ENCODE measurements around the gene PTTG1. TPM values are rescaled to one million over a fixed set of nuclear protein-coding genes. Genes with fewer than 3 reads are reported as not detected.
"Not testable (repeated sequence)": the region's sequence is repeated elsewhere in the genome, so short reads cannot be mapped to it uniquely, and the experiment has no call there.

The PTTG1 gene
- total and polyA plus RNA-seq, 2 of the 4 experiments (the other 2 are of a cell fraction) = 98.6 to 118 TPM

GRCh38 chr5:160436661-160437060 lies 15.0 kb downstream of the PTTG1 start:
- CTCF ChIA-PET; H3K56ac ChIP-seq (ENCODE audit: extremely low read depth, insufficient read depth, low read length); H3K4me2 ChIP-seq (ENCODE audit: low read depth, low read length); H3K27ac ChIP-seq (ENCODE audit: insufficient read depth, low read length); H4K91ac ChIP-seq (ENCODE audit: insufficient read depth, low read depth, low read length); H3K4me3 ChIP-seq (ENCODE audit: insufficient read depth, low read depth, low read length); H2BK20ac ChIP-seq (ENCODE audit: low read depth, low read length); in situ Hi-C loops (cut with MboI; ENCODE audit: low sequenced_read_pairs); H2AK9ac ChIP-seq (replicated peaks; ENCODE audit: low read depth, low read length, poor library complexity); H2BK15ac ChIP-seq (ENCODE audit: low read depth, low read length); dilution Hi-C loops (cut with HindIII; ENCODE audit: low sequenced_read_pairs, unreplicated experiment); H3K23ac ChIP-seq (ENCODE audit: low read depth, low read length); H3K14ac ChIP-seq (replicated peaks; ENCODE audit: low read depth, low read length); POLR2A ChIA-PET (ENCODE audit: unreplicated experiment); DNase-seq; H2AK5ac ChIP-seq (ENCODE audit: low read depth, low read length); H2BK5ac ChIP-seq (ENCODE audit: low read depth, low read length, poor library complexity, severe bottlenecking); H3K4me1 ChIP-seq (ENCODE audit: control insufficient read depth, insufficient read depth, low read length); BruUV-seq (replicated peaks); H4K20me1 ChIP-seq (ENCODE audit: insufficient read depth, low read length); H4K5ac ChIP-seq (ENCODE audit: low read depth, low read length); ATAC-seq (ENCODE audit: low read depth); H3K79me1 ChIP-seq (ENCODE audit: low read depth in 1 of 2, low read length in 2 of 2); H3K9ac ChIP-seq (ENCODE audit: low read depth, low read length); H3K9me1 ChIP-seq (ENCODE audit: insufficient read depth, low read length); H3K27me3 ChIP-seq (ENCODE audit: control insufficient read depth, insufficient read depth, low read length); H2BK120ac ChIP-seq (ENCODE audit: low read depth, low read length); H3K4ac ChIP-seq (ENCODE audit: low read depth, low read length); H3K36me3 ChIP-seq (ENCODE audit: control insufficient read depth, insufficient read depth, low read length); H3K9me3 ChIP-seq (ENCODE audit: control insufficient read depth, insufficient read depth, low read length); H2AFZ ChIP-seq (replicated peaks; ENCODE audit: low read length, poor library complexity); H4K8ac ChIP-seq (ENCODE audit: low read depth in 2 of 2, low read length in 2 of 2); H3K18ac ChIP-seq (ENCODE audit: low read depth, low read length): not testable (repeated sequence)
- WGBS, 2 experiments (ENCODE audit: extremely low coverage in 2 of 2, insufficient read length in 1 of 2) = no CpG with 5 or more reads among the region's 6 CpGs
- intact Hi-C loops (cut with micrococcal nuclease) = loop anchor here (10.0 kb wide), 1 partner anchor 1108 kb away; the partner anchor contains the start of gene GABRB2

Measured in IMR-90 (cell line).